NCI-H2196 (cell line): ENCODE measurements around the gene TRIM64.
"Not testable (repeated sequence)": the region's sequence is repeated elsewhere in the genome, so short reads cannot be mapped to it uniquely, and the experiment has no call there.

Source experiments
- DNase-seq: peaks from one replicate; lab custom pipeline; 2025; ENCODE audit not compliant: unreplicated experiment; lab: John Stamatoyannopoulos, UW

Gene TRIM64

GRCh38 chr11:89965737-89966136, at the start of gene TRIM64:
TRIM64 (plus strand) TSS chr11:89966037; CDS start chr11:89968504, 2,467 bp downstream.
- not testable (repeated sequence) for DNase-seq

- DNase-seq: no peak
Observed at GRCh38 chr11:89922195-89922660, 43.6 kb upstream of the TRIM64 start, which contains the start of gene TRIM49D1. TRIM49D1 (minus strand) TSS chr11:89922245; CDS start chr11:89917710, 4,535 bp downstream.

- DNase-seq: not testable (repeated sequence)
Observed at GRCh38 chr11:89923764-89924163, 42.1 kb upstream of the TRIM64 start, which contains the start of gene TRIM49D2. TRIM49D2 (plus strand) TSS chr11:89924064; CDS start chr11:89926762, 2,698 bp downstream.

- DNase-seq: not testable (repeated sequence)
Observed at GRCh38 chr11:89960833-89961232, 5.0 kb upstream of the TRIM64 start.
